GM12878 (cell line): ENCODE measurements around the gene CCDC159. TPM values are rescaled to one million over a fixed set of nuclear protein-coding genes. Genes with fewer than 3 reads are reported as not detected.

ENCODE experiments used
- ASH2L ChIP-seq: fragments of 300-600, 200-600 bp; sonication (generic); IDR thresholded peaks from 2 replicates; pipeline ENCODE4 v1.6.1; 2017; ENCODE audit warnings: low read depth, mild to moderate bottlenecking, borderline replicate concordance
- BACH1 ChIP-seq: fragments of 450-650 bp; IDR thresholded peaks from 2 replicates; pipeline ENCODE4 v1.6.1; 2017; ENCODE audit warnings: mild to moderate bottlenecking, borderline replicate concordance
- BRCA1 ChIP-seq: IDR thresholded peaks from 2 replicates; pipeline ENCODE4 v1.6.1; 2011; ENCODE audit warnings: low read depth, low read length, improper control_type of control experiment
- CHD1 ChIP-seq: IDR thresholded peaks from 2 replicates; pipeline ENCODE4 v1.6.1; 2012; ENCODE audit warnings: low read depth, low read length, improper control_type of control experiment
- CHD2 ChIP-seq: IDR thresholded peaks from 2 replicates; pipeline ENCODE4 v1.6.1; 2011; ENCODE audit warnings: low read depth, low read length, improper control_type of control experiment, borderline replicate concordance
- DPF2 ChIP-seq: fragments of 450-650 bp; IDR thresholded peaks from 2 replicates; pipeline ENCODE4 v1.6.1; 2017; ENCODE audit warnings: mild to moderate bottlenecking
- E2F8 ChIP-seq: fragments of 450-650 bp; IDR thresholded peaks from 2 replicates; pipeline ENCODE4 v1.6.1; 2018; ENCODE audit warnings: mild to moderate bottlenecking, low read depth, moderate library complexity; ENCODE audit not compliant: partially characterized antibody
- EZH2 ChIP-seq: IDR thresholded peaks from 2 replicates; pipeline ENCODE4 v1.6.1; 2012; ENCODE audit warnings: low read depth, mild to moderate bottlenecking, control low read depth, inconsistent platforms, low read length, borderline replicate concordance; ENCODE audit not compliant: control insufficient read depth
- FOXM1 ChIP-seq: IDR thresholded peaks from 2 replicates; pipeline ENCODE4 v1.6.1; 2012; ENCODE audit warnings: low read depth, mild to moderate bottlenecking, inconsistent platforms, low read length, moderate library complexity
- GATAD2B ChIP-seq: fragments of 450-650 bp; conservative IDR thresholded peaks from 2 replicates; pipeline ENCODE4 v1.6.1; 2017; ENCODE audit warnings: low read depth, mild to moderate bottlenecking, moderate library complexity
- MEF2B ChIP-seq: fragments of 450-650 bp; IDR thresholded peaks from 2 replicates; pipeline ENCODE4 v1.6.1; 2018; ENCODE audit warnings: mild to moderate bottlenecking, moderate library complexity; ENCODE audit not compliant: partially characterized antibody, poor library complexity, severe bottlenecking
- NFYA ChIP-seq: IDR thresholded peaks from 2 replicates; pipeline ENCODE4 v1.6.1; 2011; ENCODE audit warnings: low read depth, mild to moderate bottlenecking, low read length, improper control_type of control experiment, borderline replicate concordance
- PRDM15 ChIP-seq: fragments of 450-650 bp; formaldehyde crosslinking; IDR thresholded peaks from 2 replicates; pipeline ENCODE4 v1.4.0; 2020; ENCODE audit warnings: mild to moderate bottlenecking, moderate library complexity
- WRNIP1 ChIP-seq: IDR thresholded peaks from 2 replicates; pipeline ENCODE4 v1.6.1; 2011; ENCODE audit warnings: low read depth, low read length, improper control_type of control experiment, borderline replicate concordance
- ZNF217 ChIP-seq: fragments of 450-650 bp; IDR thresholded peaks from 2 replicates; pipeline ENCODE4 v1.6.1; 2017; ENCODE audit warnings: antibody characterized with exemption, mild to moderate bottlenecking
- ZNF384 ChIP-seq: IDR thresholded peaks from 2 replicates; pipeline ENCODE4 v1.6.1; 2012; ENCODE audit warnings: low read depth, mild to moderate bottlenecking, low read length, improper control_type of control experiment, borderline replicate concordance
- ZNF622 ChIP-seq: fragments of 450-650 bp; IDR thresholded peaks from 2 replicates; pipeline ENCODE4 v1.6.1; 2017; ENCODE audit warnings: mild to moderate bottlenecking, inconsistent platforms
- ZSCAN29 ChIP-seq: fragments of 450-650 bp; IDR thresholded peaks from 2 replicates; pipeline ENCODE4 v1.6.1; 2017; ENCODE audit warnings: mild to moderate bottlenecking, moderate library complexity
- polyA plus RNA-seq, 11 experiments: library from polyadenylated mRNA; depleted of rRNA in 4 of 11; unstranded in 6 of 11; stranded (reverse) in 5 of 11; fragments of >200 nt; fragmentation: Nextera tagmentation in 4 of 11; fragmentation: Illumina TruSeq in 1 of 11; extraction: Ambion mirVana in 4 of 11; extraction: Trizol in 1 of 11; gene quantifications; 1 replicate in 1 of 11; 2 replicates in 10 of 11; pipeline versions ENCODE4 v1.2.1 to v1.2.3, GENCODE V29; 2011 to 2016; ENCODE audit warnings: inconsistent platforms in 2 of 11, missing spikeins in 2 of 11, low read depth in 1 of 11
- total RNA-seq, 4 experiments: library from RNA; depleted of rRNA in 3 of 4; stranded (reverse); fragments of >200 nt in 3 of 4; fragmentation: Illumina TruSeq in 1 of 4; extraction: Trizol in 1 of 4; gene quantifications; 2 replicates each; pipeline versions ENCODE4 v1.2.1 to v1.2.3, GENCODE V29; 2013 to 2021
- TF ChIP-seq, protein P1 (sequence below): IDR thresholded peaks from 2 replicates; pipeline ENCODE4 v1.6.1; 2011; ENCODE audit warnings: low read depth, low read length, improper control_type of control experiment, borderline replicate concordance
- TF ChIP-seq, protein P2 (sequence below): IDR thresholded peaks from 2 replicates; pipeline ENCODE4 v1.6.1; 2011; ENCODE audit warnings: low read depth, mild to moderate bottlenecking, low read length, moderate library complexity, borderline replicate concordance; ENCODE audit errors: extremely low read depth
- TF ChIP-seq, protein P3 (sequence below): fragments of 150-350 bp; IDR thresholded peaks from 2 replicates; pipeline ENCODE4 v1.6.1; 2014; ENCODE audit warnings: mild to moderate bottlenecking, low read depth, low read length

Gene CCDC159
- total and polyA plus RNA-seq, 10 of the 15 experiments (the other 5 are each of a cell fraction or from before 2014, with no cell fraction given) = 0.61 to 14.7 (median 10.1) TPM

- TF ChIP-seq ZNF622 (no peak), CHD1 (no peak), MEF2B (peak; percentile 23), ASH2L (no peak), FOXM1 (no peak), GATAD2B (no peak), E2F8 (no peak), ZSCAN29 (no peak), CHD2 (0 out of 2 replicates have a peak, but pooled peaks have one; percentile 38), WRNIP1 (no peak), BRCA1 (no peak), DPF2 (0 out of 2 replicates have a peak, but pooled peaks have one; percentile 13), BACH1 (0 out of 2 replicates have a peak, but pooled peaks have one; percentile 28), PRDM15 (CRISPR knock-in tag) (no peak), ZNF217 (no peak), EZH2 (no peak), ZNF384 (peak; percentile 57), NFYA (no peak)
- TF ChIP-seq, protein P1, sequence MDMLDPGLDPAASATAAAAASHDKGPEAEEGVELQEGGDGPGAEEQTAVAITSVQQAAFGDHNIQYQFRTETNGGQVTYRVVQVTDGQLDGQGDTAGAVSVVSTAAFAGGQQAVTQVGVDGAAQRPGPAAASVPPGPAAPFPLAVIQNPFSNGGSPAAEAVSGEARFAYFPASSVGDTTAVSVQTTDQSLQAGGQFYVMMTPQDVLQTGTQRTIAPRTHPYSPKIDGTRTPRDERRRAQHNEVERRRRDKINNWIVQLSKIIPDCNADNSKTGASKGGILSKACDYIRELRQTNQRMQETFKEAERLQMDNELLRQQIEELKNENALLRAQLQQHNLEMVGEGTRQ = no peak
- TF ChIP-seq, protein P2, sequence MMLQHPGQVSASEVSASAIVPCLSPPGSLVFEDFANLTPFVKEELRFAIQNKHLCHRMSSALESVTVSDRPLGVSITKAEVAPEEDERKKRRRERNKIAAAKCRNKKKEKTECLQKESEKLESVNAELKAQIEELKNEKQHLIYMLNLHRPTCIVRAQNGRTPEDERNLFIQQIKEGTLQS = no peak
- TF ChIP-seq, protein P3, sequence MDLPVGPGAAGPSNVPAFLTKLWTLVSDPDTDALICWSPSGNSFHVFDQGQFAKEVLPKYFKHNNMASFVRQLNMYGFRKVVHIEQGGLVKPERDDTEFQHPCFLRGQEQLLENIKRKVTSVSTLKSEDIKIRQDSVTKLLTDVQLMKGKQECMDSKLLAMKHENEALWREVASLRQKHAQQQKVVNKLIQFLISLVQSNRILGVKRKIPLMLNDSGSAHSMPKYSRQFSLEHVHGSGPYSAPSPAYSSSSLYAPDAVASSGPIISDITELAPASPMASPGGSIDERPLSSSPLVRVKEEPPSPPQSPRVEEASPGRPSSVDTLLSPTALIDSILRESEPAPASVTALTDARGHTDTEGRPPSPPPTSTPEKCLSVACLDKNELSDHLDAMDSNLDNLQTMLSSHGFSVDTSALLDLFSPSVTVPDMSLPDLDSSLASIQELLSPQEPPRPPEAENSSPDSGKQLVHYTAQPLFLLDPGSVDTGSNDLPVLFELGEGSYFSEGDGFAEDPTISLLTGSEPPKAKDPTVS = no peak
Observed at GRCh38 chr19:11324079-11324661, 22.1 kb upstream of the CCDC159 start (continued).
